Measurements from ENCODE around the gene RABL3.

GRCh38 chr3:120681018-120681417 is 61.3 kb downstream of the RABL3 start:
- TF ChIP-seq CTCF (conservative IDR thresholded peaks at IDR 0.05 in 1 of 2, IDR thresholded peaks at IDR 0.05 in 1 of 2; ENCODE audit: low read depth in 1 of 2, low read length in 2 of 2) (no peak), EZH2 (IDR thresholded peaks at IDR 0.05; ENCODE audit: low read length, missing control alignments) (no peak)

Data from fibroblast of lung (primary cell).